NCI-H226 (cell line): ENCODE measurements around the gene AFTPH.

Experiments used
- DNase-seq: peaks from one replicate; pipeline ENCODE4 v3.0.0-alpha.2; 2015

Gene AFTPH

GRCh38 chr2:64542071-64543007, 18.2 kb downstream of the AFTPH start:
- DNase-seq = no peak

DNA sequence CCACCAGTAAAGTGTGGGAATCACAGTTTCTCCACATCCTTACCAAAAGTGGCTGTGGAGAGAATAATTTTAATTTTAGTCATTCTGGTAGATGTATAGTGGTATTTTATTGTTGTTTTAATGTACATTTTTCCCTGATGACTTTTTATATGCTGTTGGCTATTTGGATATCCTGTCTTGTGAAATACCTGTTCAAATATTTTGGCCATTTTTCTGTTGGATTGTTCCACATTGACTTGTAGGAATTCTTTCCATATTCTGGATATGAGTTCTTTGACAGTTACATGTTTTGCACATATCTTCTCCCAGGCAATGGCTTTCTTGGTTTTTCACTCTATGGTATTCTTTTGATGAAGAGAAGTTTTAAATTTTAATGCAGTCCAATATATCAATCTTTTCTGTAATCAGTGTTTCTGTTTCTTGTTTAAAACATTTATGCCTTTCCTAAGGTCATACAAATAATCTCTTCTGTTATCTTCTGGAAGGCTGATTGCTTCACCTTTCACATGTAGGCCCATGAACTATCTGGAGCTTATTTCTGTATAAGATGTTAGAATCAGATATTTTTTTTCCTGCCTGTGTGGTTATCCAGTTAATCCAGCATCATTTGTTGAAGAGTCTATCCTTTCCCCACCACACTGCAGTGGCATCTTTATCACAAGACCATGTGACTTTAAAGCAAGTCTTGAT, 19.0 kb downstream of the AFTPH start:
- peak; percentile 32 for DNase-seq

DNA sequence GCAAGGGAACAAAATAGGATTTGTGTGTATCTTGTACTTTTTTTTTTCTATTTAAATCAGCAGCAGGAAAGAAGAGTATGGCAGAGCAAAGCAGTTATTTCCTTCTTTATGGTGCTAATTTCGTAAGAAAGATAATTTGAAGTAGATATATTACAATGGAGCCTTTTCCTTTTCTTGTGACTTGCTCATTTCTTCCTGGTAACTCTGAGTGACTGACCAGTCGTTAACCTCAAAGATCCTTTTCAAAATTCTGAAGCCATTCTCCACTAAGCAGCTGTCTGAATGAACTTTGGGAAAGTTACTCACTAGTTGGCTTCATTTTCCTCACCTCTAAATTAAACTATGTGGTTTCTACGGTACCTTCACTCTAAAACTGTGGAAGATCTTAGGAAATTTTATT, 24.6 kb downstream of the AFTPH start:
- DNase-seq = no peak

GRCh38 chr2:64550042-64550441, 25.9 kb downstream of the AFTPH start:
- DNase-seq = no peak

GRCh38 chr2:64551851-64552250, 27.7 kb downstream of the AFTPH start:
- DNase-seq = no peak

DNA sequence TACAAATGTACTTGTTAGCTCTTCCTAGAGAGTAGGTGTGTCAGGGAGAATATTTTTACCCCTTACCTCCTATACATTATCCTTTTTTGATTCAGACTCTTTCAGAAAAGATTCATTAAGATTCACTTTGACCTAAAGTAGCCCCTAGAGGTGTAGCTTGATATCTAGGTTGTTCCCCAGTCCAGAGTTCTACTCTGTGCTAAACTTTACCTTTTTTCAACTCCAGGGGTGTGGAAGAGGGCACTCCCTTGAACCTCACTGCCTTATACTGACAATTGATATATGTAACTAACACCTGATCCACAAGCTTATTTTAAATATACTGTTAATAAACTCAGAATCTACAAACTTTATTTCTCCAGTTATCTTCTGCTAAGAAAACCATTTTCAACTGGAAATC, 30.0 kb downstream of the AFTPH start:
- DNase-seq = no peak

- no peak for DNase-seq
These were observed 34.4 kb downstream of the AFTPH start for GRCh38 chr2:64558445-64559081.

GRCh38 chr2:64562148-64562784, 38.1 kb downstream of the AFTPH start:
- DNase-seq = no peak

DNA sequence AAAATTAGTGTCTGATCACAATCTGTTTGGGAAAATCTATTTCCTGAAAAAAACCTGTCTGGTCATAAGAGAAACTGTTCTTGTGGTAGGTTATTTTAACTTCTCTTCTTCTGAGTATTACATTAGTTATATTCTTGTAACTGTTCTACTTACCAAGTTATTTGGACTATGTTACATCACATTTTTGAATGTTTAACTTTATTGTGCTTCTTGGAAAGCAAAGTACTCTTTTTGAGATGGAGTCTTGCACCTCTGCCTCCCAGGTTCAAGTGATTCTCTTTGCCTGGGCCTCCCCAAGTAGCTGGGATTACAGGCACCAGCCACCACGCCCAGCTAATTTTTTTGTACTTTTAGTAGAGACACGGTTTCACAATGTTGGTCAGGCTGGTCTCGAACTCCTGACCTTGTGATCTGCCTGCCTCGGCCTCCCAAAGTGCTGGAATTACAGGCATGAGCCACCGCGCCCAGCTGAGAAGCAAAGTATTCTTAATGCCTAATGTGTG, 39.4 kb downstream of the AFTPH start:
- no peak for DNase-seq

- no peak for DNase-seq
These were observed 42.0 kb downstream of the AFTPH start for GRCh38 chr2:64565949-64566710.

GRCh38 chr2:64567473-64567872, 43.3 kb downstream of the AFTPH start:
- DNase-seq = no peak

- no peak for DNase-seq
These were observed 44.7 kb downstream of the AFTPH start for GRCh38 chr2:64568836-64569235.

DNA sequence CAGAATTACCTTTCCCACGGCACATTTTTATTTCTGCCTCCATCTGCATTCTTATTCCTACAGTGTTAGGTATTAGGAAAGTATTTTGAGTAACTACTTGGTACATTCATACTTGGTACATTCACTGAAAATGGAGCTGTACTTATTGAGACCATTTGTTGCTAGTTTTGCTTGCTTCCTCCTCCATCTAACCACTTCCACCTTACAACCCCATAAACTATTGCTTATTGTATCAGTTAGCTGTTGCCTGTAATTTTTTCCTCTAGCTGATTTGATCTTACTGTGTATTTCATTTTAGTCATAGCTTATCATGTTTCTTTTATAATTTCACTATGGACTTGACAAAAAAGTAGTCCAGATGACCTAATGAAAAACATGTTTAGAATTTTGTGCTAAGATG, 50.7 kb downstream of the AFTPH start:
- no peak for DNase-seq

DNA sequence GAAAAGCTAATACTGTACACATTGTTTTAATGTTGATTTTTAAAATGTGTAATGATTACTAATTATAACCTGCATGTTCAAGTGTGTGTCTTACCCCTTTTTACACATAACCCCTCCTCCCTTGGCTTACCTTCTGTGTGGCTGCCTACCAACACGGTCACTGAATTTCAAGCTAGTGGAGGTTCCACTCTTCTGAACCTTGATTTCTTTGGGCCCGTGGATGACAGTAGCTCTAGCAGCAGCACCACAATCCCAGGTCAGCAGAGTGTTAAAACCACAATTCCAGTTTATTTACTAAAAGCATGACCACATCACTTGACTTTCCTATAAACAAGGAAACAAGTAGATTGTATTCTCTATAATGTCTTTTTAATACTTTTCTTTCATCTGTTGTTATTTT, 56.9 kb downstream of the AFTPH start:
- no peak for DNase-seq

- no peak for DNase-seq
These were observed 57.8 kb downstream of the AFTPH start for GRCh38 chr2:64581777-64582539.

DNA sequence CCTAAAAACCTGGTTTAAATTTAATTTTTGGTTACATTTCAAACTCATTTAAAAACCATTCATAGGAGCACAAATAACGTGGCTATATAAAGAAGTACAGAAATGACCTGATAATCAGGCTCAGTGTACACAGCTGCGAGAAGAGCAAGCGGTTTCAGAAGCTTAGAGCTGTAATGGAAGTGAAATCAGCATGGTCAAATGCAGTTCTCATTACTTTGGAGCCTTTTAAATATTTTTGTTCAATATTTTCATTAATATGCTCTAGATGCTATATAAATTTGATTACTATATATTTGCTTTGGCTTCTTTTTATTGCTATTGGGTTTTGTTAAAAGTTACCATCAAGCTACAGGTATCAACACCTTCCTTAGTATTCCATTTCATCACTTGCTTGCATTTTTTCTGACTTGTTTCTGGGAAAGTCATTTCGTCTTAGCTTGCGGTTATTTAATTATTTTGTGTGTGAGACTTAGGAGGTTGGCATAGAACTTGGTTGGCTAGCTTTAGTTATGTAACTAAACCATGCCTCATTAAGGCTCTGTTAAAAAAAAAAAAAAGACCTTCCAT, 58.7 kb downstream of the AFTPH start:
- DNase-seq = no peak

GRCh38 chr2:64586054-64586453, 61.9 kb downstream of the AFTPH start:
- no peak for DNase-seq

GRCh38 chr2:64586883-64587481, 62.9 kb downstream of the AFTPH start:
- DNase-seq = no peak

- no peak for DNase-seq
These were observed 63.4 kb downstream of the AFTPH start for GRCh38 chr2:64587561-64587960.

GRCh38 chr2:64591188-64591587, 67.1 kb downstream of the AFTPH start:
- DNase-seq = no peak
